NCI-H1694 (cell line): ENCODE results near the gene SLC25A39.

Experiments
- DNase-seq: peaks from one replicate; lab custom pipeline; 2025; lab: John Stamatoyannopoulos, UW

Gene SLC25A39

GRCh38 chr17:44273607-44274006, 51.0 kb downstream of the SLC25A39 start:
- DNase-seq, result no peak

GRCh38 chr17:44272954-44273353, 51.7 kb downstream of the SLC25A39 start:
- DNase-seq, result no peak

- no peak for DNase-seq
These were observed 52.2 kb downstream of the SLC25A39 start for GRCh38 chr17:44272321-44272951.
